H1 (cell line): ENCODE results near the gene MPIG6B.

Source experiments
- EGR1 ChIP-seq: IDR thresholded peaks from 2 replicates; pipeline ENCODE4 v1.6.1; 2011; ENCODE audit warnings: low read depth, low read length, borderline replicate concordance
- EP300 ChIP-seq, 2 experiments: IDR thresholded peaks; 1 replicate in 1 of 2; 2 replicates in 1 of 2; pipeline ENCODE4 v1.6.1; 2011 to 2012; ENCODE audit warnings: low read depth in 2 of 2, low read length in 2 of 2, mild to moderate bottlenecking in 2 of 2, borderline replicate concordance in 1 of 2, inconsistent platforms in 1 of 2, moderate library complexity in 1 of 2
- JUN ChIP-seq: IDR thresholded peaks from 2 replicates; pipeline ENCODE4 v1.6.1; 2011; ENCODE audit warnings: low read depth, mild to moderate bottlenecking, improper control_type of control experiment, low read length
- RNF2 ChIP-seq: fragments of 200-900, 300-1000 bp; sonication (generic); IDR thresholded peaks from 2 replicates; pipeline ENCODE4 v1.7.1; 2016; ENCODE audit warnings: borderline replicate concordance, low read depth, mild to moderate bottlenecking, antibody characterized with exemption, low read length; ENCODE audit not compliant: poor library complexity, severe bottlenecking; ENCODE audit errors: missing control alignments
- TF ChIP-seq, protein P1 (sequence below), 3 experiments: IDR thresholded peaks; 1 replicate in 2 of 3; 2 replicates in 1 of 3; pipeline versions ENCODE4 v1.5.1 to v1.6.1; 2011; ENCODE audit warnings: low read length in 3 of 3, mild to moderate bottlenecking in 3 of 3, inconsistent platforms in 2 of 3, low read depth in 1 of 3, moderate library complexity in 1 of 3; ENCODE audit not compliant: insufficient read depth in 1 of 3; ENCODE audit errors: control extremely low read depth in 1 of 3
- TF ChIP-seq, protein P2 (sequence below): IDR thresholded peaks from 2 replicates; pipeline ENCODE4 v1.6.1; 2011; ENCODE audit warnings: low read length, improper control_type of control experiment

DNA sequence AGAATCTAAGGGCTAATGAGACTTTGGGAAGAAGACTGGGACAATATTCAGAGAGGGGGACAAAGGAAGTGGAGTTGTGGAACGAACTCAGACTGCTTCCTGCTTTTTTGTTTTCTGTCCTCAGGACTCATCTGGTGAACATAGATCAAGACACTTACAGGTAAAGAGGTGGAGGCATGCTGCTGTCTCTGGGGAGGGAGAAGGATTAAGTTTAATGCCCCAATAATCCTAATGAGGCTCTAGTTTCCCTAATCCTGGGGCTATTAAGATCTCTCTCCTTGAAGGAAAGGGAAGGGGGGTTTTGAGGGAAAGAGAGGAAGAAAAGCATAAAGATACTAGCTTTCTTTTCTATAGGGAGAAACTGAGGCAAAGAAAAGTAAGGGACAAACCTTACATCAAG lies 21.2 kb downstream of the MPIG6B start:
- TF ChIP-seq, protein P1, sequence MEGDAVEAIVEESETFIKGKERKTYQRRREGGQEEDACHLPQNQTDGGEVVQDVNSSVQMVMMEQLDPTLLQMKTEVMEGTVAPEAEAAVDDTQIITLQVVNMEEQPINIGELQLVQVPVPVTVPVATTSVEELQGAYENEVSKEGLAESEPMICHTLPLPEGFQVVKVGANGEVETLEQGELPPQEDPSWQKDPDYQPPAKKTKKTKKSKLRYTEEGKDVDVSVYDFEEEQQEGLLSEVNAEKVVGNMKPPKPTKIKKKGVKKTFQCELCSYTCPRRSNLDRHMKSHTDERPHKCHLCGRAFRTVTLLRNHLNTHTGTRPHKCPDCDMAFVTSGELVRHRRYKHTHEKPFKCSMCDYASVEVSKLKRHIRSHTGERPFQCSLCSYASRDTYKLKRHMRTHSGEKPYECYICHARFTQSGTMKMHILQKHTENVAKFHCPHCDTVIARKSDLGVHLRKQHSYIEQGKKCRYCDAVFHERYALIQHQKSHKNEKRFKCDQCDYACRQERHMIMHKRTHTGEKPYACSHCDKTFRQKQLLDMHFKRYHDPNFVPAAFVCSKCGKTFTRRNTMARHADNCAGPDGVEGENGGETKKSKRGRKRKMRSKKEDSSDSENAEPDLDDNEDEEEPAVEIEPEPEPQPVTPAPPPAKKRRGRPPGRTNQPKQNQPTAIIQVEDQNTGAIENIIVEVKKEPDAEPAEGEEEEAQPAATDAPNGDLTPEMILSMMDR (IDR thresholded peaks at IDR 0.05; ENCODE audit: control extremely low read depth in 1 of 3, insufficient read depth in 1 of 3, low read depth in 1 of 3, low read length in 3 of 3) = no peak
- TF ChIP-seq JUN (no peak), EP300 (IDR thresholded peaks at IDR 0.05; ENCODE audit: borderline replicate concordance in 1 of 2, low read depth in 2 of 2, low read length in 2 of 2) (no peak), EGR1 (no peak), RNF2 (no peak)
- TF ChIP-seq, protein P2, sequence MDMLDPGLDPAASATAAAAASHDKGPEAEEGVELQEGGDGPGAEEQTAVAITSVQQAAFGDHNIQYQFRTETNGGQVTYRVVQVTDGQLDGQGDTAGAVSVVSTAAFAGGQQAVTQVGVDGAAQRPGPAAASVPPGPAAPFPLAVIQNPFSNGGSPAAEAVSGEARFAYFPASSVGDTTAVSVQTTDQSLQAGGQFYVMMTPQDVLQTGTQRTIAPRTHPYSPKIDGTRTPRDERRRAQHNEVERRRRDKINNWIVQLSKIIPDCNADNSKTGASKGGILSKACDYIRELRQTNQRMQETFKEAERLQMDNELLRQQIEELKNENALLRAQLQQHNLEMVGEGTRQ = no peak
